Liver (tissue), 9 donors: Measurements from ENCODE around the gene CACNA1F. TPM values are rescaled to one million over a fixed set of nuclear protein-coding genes. Genes with fewer than 3 reads are reported as not detected.

ENCODE experiments used
- DNase-seq: peaks from one replicate; pipeline ENCODE4 v3.0.0-alpha.2; 2017; ENCODE audit warnings: low spot score
- H3K27ac ChIP-seq, 2 donors: one replicate each; pipeline ENCODE4 v1.7.0; 2013; ENCODE audit warnings: inconsistent platforms in 2 of 2, low read length in 2 of 2, control low read depth in 1 of 2, low read depth in 1 of 2, mild to moderate bottlenecking in 1 of 2
- H3K27me3 ChIP-seq, 4 donors: one replicate each; pipeline versions ENCODE4 v1.6.1 to v1.7.0; 2013; ENCODE audit warnings: low read length in 3 of 4, inconsistent platforms in 1 of 4, mild to moderate bottlenecking in 1 of 4, moderate library complexity in 1 of 4; ENCODE audit not compliant: control insufficient read depth in 4 of 4, insufficient read depth in 4 of 4
- H3K36me3 ChIP-seq, 4 donors: one replicate each; pipeline versions ENCODE4 v1.6.1 to v1.7.0; 2013; ENCODE audit warnings: low read length in 3 of 4, mild to moderate bottlenecking in 3 of 4, low read depth in 1 of 4, moderate library complexity in 1 of 4; ENCODE audit not compliant: control insufficient read depth in 4 of 4, insufficient read depth in 3 of 4
- H3K4me1 ChIP-seq, 4 donors: one replicate each; pipeline versions ENCODE4 v1.6.1 to v1.7.0; 2013; ENCODE audit warnings: low read length in 3 of 4, mild to moderate bottlenecking in 3 of 4, moderate library complexity in 1 of 4; ENCODE audit not compliant: control insufficient read depth in 4 of 4, insufficient read depth in 4 of 4
- H3K4me3 ChIP-seq, 3 donors: one replicate each; pipeline versions ENCODE4 v1.6.1 to v1.7.0; 2013; ENCODE audit warnings: low read length in 3 of 3, control low read depth in 1 of 3, low read depth in 1 of 3, mild to moderate bottlenecking in 1 of 3
- H3K9ac ChIP-seq, 2 donors: one replicate each; pipeline ENCODE4 v1.7.0; 2013; ENCODE audit warnings: low read length in 2 of 2, mild to moderate bottlenecking in 2 of 2, moderate library complexity in 2 of 2, control low read depth in 1 of 2, low read depth in 1 of 2
- H3K9me3 ChIP-seq, 4 donors: one replicate each; pipeline versions ENCODE4 v1.6.1 to v1.7.0; 2013; ENCODE audit warnings: low read length in 3 of 4; ENCODE audit not compliant: control insufficient read depth in 4 of 4
- EGR1 ChIP-seq, 2 donors: IDR thresholded peaks; 2 replicates each; pipeline ENCODE4 v1.6.1; 2016 to 2018; ENCODE audit warnings: antibody characterized with exemption in 2 of 2, low read depth in 2 of 2
- FOXA1 ChIP-seq: IDR thresholded peaks from 2 replicates; pipeline ENCODE4 v1.6.1; 2016; ENCODE audit warnings: antibody characterized with exemption
- FOXA2 ChIP-seq: IDR thresholded peaks from 2 replicates; pipeline ENCODE4 v1.6.1; 2016; ENCODE audit warnings: antibody characterized with exemption
- HNF4A ChIP-seq, 2 donors: conservative IDR thresholded peaks; 2 replicates each; pipeline ENCODE4 v1.6.1; 2016; ENCODE audit warnings: antibody characterized with exemption in 2 of 2, mild to moderate bottlenecking in 2 of 2
- HNF4G ChIP-seq: IDR thresholded peaks from 2 replicates; pipeline ENCODE4 v1.6.1; 2016; ENCODE audit warnings: antibody characterized with exemption
- JUND ChIP-seq, 2 donors: IDR thresholded peaks; 2 replicates each; pipeline ENCODE4 v1.6.1; 2016; ENCODE audit warnings: antibody characterized with exemption in 2 of 2
- NR2F2 ChIP-seq: IDR thresholded peaks from 2 replicates; pipeline ENCODE4 v1.6.1; 2016; ENCODE audit warnings: antibody characterized with exemption
- RAD21 ChIP-seq, 2 donors: IDR thresholded peaks; 2 replicates each; pipeline ENCODE4 v1.6.1; 2016; ENCODE audit warnings: antibody characterized with exemption in 2 of 2, mild to moderate bottlenecking in 2 of 2
- RXRA ChIP-seq, 2 donors: IDR thresholded peaks; 2 replicates each; pipeline ENCODE4 v1.6.1; 2017 to 2018; ENCODE audit warnings: antibody characterized with exemption in 2 of 2, mild to moderate bottlenecking in 1 of 2
- SP1 ChIP-seq: IDR thresholded peaks from 2 replicates; pipeline ENCODE4 v1.6.1; 2018; ENCODE audit warnings: antibody characterized with exemption, mild to moderate bottlenecking
- TAF1 ChIP-seq: conservative IDR thresholded peaks from 2 replicates; pipeline ENCODE4 v1.6.1; 2016; ENCODE audit warnings: antibody characterized with exemption, mild to moderate bottlenecking
- YY1 ChIP-seq: IDR thresholded peaks from 2 replicates; pipeline ENCODE4 v1.6.1; 2016; ENCODE audit warnings: antibody characterized with exemption, mild to moderate bottlenecking
- WGBS: extraction: QIAGEN DNeasy Blood & Tissue Kit; methylation state at CpG from one replicate; pipeline ENCODE4 v1.1.7; 2013; 5-methylcytosine and 5-hydroxymethylcytosine counted together
- polyA plus RNA-seq, 2 donors: library from polyadenylated mRNA; stranded (reverse) in 1 of 2; unstranded in 1 of 2; fragments of 200-250 nt in 1 of 2; fragments of >200 nt in 1 of 2; fragmentation: Nextera tagmentation in 1 of 2; extraction: Ambion mirVana in 1 of 2; gene quantifications; one replicate each; pipeline versions ENCODE4 v1.2.1 to v1.2.3, GENCODE V29; 2013 to 2015
- total RNA-seq, 2 donors: library from RNA; depleted of rRNA; stranded (reverse); fragments of >200 nt; gene quantifications; one replicate each; pipeline ENCODE4 v1.2.3, GENCODE V29; 2014
- TF ChIP-seq, protein P1 (sequence below): IDR thresholded peaks from 2 replicates; pipeline ENCODE4 v1.6.1; 2016; ENCODE audit warnings: antibody characterized with exemption, mild to moderate bottlenecking
- TF ChIP-seq, protein P2 (sequence below): IDR thresholded peaks from 2 replicates; pipeline ENCODE4 v1.6.1; 2016; ENCODE audit warnings: antibody characterized with exemption
- TF ChIP-seq, protein P3 (sequence below): IDR thresholded peaks from 2 replicates; pipeline ENCODE4 v1.6.1; 2016; ENCODE audit warnings: antibody characterized with exemption
- TF ChIP-seq, protein P4 (sequence below): fragments of 150-350 bp; IDR thresholded peaks from 2 replicates; pipeline ENCODE4 v1.5.1; 2017; ENCODE audit warnings: improper control_type of control experiment, low read depth, low read length; ENCODE audit not compliant: missing input control
- donor health status: healthy.
- donor health status: healthy.
- donor health status: healthy.
- donor health status: healthy.
- donor health status: healthy.

Gene CACNA1F
- total and polyA plus RNA-seq, 4 donors, result 0.03 TPM; not detected in 3

GRCh38 chrX:49214416-49214815 lies 18.7 kb downstream of the CACNA1F start:
- no peak for DNase-seq
- Histone ChIP-seq H3K4me1 (no peaks in the 10 kb centered on the region), H3K9me3 (no peaks in the 10 kb centered on the region), H3K4me3 (no peak overlapping the region), H3K27ac (no peak overlapping the region), H3K27me3 (no peaks in the 10 kb centered on the region), H3K36me3 (no peaks in the 10 kb centered on the region), H3K9ac (no peak overlapping the region)
- no peak for TF ChIP-seq RXRA (IDR thresholded peaks at IDR 0.05)
- TF ChIP-seq RAD21 (IDR thresholded peaks at IDR 0.05), result no peak
- TF ChIP-seq, protein P1, sequence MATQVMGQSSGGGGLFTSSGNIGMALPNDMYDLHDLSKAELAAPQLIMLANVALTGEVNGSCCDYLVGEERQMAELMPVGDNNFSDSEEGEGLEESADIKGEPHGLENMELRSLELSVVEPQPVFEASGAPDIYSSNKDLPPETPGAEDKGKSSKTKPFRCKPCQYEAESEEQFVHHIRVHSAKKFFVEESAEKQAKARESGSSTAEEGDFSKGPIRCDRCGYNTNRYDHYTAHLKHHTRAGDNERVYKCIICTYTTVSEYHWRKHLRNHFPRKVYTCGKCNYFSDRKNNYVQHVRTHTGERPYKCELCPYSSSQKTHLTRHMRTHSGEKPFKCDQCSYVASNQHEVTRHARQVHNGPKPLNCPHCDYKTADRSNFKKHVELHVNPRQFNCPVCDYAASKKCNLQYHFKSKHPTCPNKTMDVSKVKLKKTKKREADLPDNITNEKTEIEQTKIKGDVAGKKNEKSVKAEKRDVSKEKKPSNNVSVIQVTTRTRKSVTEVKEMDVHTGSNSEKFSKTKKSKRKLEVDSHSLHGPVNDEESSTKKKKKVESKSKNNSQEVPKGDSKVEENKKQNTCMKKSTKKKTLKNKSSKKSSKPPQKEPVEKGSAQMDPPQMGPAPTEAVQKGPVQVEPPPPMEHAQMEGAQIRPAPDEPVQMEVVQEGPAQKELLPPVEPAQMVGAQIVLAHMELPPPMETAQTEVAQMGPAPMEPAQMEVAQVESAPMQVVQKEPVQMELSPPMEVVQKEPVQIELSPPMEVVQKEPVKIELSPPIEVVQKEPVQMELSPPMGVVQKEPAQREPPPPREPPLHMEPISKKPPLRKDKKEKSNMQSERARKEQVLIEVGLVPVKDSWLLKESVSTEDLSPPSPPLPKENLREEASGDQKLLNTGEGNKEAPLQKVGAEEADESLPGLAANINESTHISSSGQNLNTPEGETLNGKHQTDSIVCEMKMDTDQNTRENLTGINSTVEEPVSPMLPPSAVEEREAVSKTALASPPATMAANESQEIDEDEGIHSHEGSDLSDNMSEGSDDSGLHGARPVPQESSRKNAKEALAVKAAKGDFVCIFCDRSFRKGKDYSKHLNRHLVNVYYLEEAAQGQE, result no peak
- TF ChIP-seq, protein P2, sequence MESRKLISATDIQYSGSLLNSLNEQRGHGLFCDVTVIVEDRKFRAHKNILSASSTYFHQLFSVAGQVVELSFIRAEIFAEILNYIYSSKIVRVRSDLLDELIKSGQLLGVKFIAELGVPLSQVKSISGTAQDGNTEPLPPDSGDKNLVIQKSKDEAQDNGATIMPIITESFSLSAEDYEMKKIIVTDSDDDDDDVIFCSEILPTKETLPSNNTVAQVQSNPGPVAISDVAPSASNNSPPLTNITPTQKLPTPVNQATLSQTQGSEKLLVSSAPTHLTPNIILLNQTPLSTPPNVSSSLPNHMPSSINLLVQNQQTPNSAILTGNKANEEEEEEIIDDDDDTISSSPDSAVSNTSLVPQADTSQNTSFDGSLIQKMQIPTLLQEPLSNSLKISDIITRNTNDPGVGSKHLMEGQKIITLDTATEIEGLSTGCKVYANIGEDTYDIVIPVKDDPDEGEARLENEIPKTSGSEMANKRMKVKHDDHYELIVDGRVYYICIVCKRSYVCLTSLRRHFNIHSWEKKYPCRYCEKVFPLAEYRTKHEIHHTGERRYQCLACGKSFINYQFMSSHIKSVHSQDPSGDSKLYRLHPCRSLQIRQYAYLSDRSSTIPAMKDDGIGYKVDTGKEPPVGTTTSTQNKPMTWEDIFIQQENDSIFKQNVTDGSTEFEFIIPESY, result no peak
- no peak for TF ChIP-seq NR2F2
- TF ChIP-seq SP1, result no peak
- no peak for TF ChIP-seq YY1
- no peak for TF ChIP-seq JUND (IDR thresholded peaks at IDR 0.05)
- no peak for TF ChIP-seq TAF1
- TF ChIP-seq, protein P3, sequence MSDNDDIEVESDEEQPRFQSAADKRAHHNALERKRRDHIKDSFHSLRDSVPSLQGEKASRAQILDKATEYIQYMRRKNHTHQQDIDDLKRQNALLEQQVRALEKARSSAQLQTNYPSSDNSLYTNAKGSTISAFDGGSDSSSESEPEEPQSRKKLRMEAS, result no peak
- TF ChIP-seq FOXA1, result no peak
- TF ChIP-seq, protein P4, sequence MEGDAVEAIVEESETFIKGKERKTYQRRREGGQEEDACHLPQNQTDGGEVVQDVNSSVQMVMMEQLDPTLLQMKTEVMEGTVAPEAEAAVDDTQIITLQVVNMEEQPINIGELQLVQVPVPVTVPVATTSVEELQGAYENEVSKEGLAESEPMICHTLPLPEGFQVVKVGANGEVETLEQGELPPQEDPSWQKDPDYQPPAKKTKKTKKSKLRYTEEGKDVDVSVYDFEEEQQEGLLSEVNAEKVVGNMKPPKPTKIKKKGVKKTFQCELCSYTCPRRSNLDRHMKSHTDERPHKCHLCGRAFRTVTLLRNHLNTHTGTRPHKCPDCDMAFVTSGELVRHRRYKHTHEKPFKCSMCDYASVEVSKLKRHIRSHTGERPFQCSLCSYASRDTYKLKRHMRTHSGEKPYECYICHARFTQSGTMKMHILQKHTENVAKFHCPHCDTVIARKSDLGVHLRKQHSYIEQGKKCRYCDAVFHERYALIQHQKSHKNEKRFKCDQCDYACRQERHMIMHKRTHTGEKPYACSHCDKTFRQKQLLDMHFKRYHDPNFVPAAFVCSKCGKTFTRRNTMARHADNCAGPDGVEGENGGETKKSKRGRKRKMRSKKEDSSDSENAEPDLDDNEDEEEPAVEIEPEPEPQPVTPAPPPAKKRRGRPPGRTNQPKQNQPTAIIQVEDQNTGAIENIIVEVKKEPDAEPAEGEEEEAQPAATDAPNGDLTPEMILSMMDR, result no peak
- WGBS, result 79% methylated on average over 2 of the region's 2 CpGs

DNA sequence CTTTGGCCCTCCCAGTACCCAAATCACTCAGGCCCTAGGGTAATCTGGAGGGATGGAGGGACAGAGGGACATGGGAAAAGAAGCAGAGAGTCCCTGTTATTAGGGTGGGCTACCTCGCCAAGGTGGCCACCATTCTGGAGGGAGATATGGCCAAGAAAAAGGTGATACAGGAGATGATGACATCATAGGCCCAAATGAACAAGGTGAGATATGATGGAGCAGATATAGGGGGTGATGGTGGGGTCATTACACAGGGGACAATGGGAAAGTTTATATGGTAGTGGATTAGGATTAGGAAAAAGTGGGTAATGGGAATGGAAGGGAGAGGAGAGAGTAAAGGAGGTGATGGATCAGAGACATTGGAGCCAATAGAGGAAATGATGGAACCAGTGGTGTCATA lies 20.3 kb downstream of the CACNA1F start:
- 57% methylated on average over 1 of the region's 1 CpG for WGBS
- no peak overlapping the region for H3K4me3 ChIP-seq
- DNase-seq, result no peak
- no peak for TF ChIP-seq TAF1
- TF ChIP-seq JUND (IDR thresholded peaks at IDR 0.05), result no peak
- TF ChIP-seq, protein P3, result no peak
- TF ChIP-seq RAD21 (IDR thresholded peaks at IDR 0.05), result no peak
- no peak for TF ChIP-seq HNF4G
- no peak for TF ChIP-seq FOXA2
- TF ChIP-seq RXRA (IDR thresholded peaks at IDR 0.05), result no peak
- TF ChIP-seq FOXA1, result no peak
- TF ChIP-seq HNF4A (conservative IDR thresholded peaks at IDR 0.05), result no peak
- TF ChIP-seq, protein P2, result no peak
- TF ChIP-seq EGR1 (IDR thresholded peaks at IDR 0.05; ENCODE audit: low read depth in 2 of 2), result no peak
- TF ChIP-seq, protein P1, result no peak

More for the DNA sequence above, 20.3 kb downstream of the CACNA1F start:
- no peaks in the 10 kb centered on the region for H3K27me3 ChIP-seq
- no peaks in the 10 kb centered on the region for H3K4me1 ChIP-seq
- H3K9me3 ChIP-seq, result no peaks in the 10 kb centered on the region
- no peak overlapping the region for H3K9ac ChIP-seq
- no peak overlapping the region for H3K27ac ChIP-seq
- H3K36me3 ChIP-seq, result no peaks in the 10 kb centered on the region
